Tibial nerve (tissue), 4 donors: ENCODE measurements around the gene MEF2D.
A peak's percentile ranks its signal among the peaks of the same experiment; 100 is the strongest.

Experiments used
- CTCF ChIP-seq, 5 experiments: fragments of 200-600 bp in 3 of 5; fragments of 450-650 bp in 2 of 5; sonication (generic) in 3 of 5; IDR thresholded peaks; one replicate each; pipeline ENCODE4 v1.5.1; 2016 to 2019; ENCODE audit warnings: antibody characterized with exemption in 5 of 5, mild to moderate bottlenecking in 3 of 5, moderate library complexity in 2 of 5
- EP300 ChIP-seq, 2 donors: sonication (generic); formaldehyde crosslinking; IDR thresholded peaks; one replicate each; pipeline ENCODE4 v1.6.1; 2017; ENCODE audit warnings: antibody characterized with exemption in 2 of 2, mild to moderate bottlenecking in 1 of 2
- POLR2A ChIP-seq, 2 donors: fragments of 450-650 bp; IDR thresholded peaks; one replicate each; pipeline ENCODE4 v1.6.1; 2017; ENCODE audit warnings: antibody characterized with exemption in 2 of 2, mild to moderate bottlenecking in 2 of 2, moderate library complexity in 2 of 2

- TF ChIP-seq CTCF (IDR thresholded peaks at IDR 0.05) (peak in 3 of 5 experiments; percentile 12 to 56 (median 43)), POLR2A (IDR thresholded peaks at IDR 0.05) (no peak), EP300 (IDR thresholded peaks at IDR 0.05) (no peak)
Measured at GRCh38 chr1:156490401-156491032, 10.1 kb downstream of the MEF2D start.
